ENCODE measurements around the gene MEIS2.

The MEIS2 gene

GRCh38 chr15:36886191-36886590, 214.2 kb downstream of the MEIS2 start:
- DNase-seq, result no peak

DNA sequence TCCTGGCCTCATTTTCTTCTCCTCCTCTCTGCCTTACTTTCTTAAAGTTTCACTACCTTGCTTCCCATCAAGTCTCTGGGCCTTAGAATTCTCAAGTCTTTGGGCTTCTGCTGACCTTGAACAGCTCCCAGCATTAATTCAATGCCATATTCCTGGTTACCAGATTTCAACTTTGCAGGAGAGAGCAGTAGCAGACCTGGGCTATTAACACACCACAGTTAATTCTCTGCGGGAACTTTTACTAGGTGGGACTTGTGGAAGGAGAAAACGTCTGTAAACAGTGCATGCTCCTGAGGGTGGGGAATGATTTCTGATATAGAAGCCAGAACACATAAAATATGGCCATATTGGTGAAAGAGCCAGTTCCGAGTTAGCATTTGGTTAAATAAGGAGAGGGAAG, 214.6 kb downstream of the MEIS2 start:
- DNase-seq, result no peak

DNA sequence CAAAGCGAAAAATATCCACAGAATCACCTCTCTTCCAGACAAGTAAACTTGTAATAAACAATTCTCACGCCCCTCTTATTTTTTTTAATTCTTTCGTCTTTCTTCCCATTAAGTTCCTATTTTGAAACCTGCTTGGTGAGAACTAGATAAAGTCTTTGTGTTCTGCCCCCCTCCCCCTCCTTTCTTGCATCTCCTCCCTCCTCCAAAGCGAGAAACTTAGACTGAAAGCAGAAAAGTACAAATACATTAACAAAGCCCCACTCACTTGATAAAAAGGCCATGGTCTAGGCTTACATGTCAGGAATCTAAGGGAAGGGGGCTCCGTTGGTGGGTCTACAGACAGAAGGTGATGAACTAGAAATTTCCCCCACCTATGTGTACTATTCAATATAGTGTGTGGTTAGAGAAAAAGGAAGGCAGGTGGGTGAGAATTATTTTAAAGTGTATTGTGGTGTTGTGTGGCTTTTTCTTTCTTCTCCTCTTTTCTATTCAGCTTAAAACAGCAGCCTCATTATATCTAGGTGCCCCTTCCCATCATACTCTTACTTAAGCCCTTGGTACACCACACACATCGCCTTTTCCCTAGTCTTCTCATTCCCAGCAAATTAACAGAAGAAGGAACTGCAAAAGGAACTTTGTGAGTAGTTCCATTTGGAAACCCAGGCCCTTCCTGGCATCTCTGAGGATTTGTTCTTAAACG, 215.3 kb downstream of the MEIS2 start:
- DNase-seq, result no peak

- no peak for DNase-seq
These were observed 215.9 kb downstream of the MEIS2 start for GRCh38 chr15:36884518-36884875.

GRCh38 chr15:36883713-36884517, 216.4 kb downstream of the MEIS2 start:
- DNase-seq, result peak; percentile 44

DNA sequence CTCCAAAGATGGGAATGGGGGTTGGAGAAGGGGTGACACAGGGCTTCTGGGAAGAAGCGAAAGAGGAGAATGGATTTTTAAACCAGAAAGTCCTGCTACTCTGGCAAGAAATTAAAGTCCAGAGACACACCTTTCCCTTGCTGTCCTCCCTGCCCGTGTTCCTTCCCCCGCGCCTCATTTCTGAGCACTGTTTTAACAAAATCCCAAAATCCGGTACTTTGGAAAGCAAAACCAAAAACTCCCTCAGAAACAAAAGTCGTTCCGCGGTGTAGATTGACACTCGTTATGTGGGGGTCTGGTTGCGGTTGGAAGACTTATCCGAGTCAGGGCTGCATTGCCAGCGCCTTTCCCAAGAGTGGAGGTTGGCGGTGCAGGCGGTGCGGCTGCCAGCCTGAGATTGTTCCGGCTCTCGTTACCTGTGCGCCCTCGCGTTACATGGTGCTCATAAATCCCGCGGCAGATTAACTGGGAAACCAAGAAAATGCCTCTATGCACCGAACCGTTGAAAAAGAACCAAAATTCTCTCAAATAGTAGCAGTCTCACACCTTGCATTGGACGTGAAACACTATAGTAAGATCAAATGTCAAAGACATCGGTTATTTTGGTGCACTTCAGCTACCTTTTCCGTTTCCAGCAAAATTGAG, 217.7 kb downstream of the MEIS2 start:
- no peak for DNase-seq

GRCh38 chr15:36882056-36882455, 218.3 kb downstream of the MEIS2 start:
- DNase-seq, result no peak

DNA sequence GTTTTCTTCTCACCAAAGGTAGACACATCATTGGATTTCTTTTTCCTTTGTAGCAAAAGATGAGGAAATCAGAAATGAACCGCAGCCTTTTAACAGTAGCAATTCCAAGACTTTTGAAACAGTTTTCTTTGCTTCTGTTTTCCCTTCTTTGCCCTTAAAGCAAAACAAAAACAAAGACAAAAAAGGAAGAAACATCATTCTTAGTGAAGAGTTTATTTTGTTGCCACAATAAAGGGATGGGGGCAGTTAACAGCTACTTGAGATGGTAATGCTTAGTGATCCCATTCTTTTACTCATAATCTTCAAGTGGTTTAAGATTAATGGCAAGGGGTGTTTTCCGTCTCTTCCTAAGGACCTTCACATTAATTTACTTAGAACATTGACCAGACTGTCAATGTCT, 218.8 kb downstream of the MEIS2 start:
- DNase-seq, result no peak

DNA sequence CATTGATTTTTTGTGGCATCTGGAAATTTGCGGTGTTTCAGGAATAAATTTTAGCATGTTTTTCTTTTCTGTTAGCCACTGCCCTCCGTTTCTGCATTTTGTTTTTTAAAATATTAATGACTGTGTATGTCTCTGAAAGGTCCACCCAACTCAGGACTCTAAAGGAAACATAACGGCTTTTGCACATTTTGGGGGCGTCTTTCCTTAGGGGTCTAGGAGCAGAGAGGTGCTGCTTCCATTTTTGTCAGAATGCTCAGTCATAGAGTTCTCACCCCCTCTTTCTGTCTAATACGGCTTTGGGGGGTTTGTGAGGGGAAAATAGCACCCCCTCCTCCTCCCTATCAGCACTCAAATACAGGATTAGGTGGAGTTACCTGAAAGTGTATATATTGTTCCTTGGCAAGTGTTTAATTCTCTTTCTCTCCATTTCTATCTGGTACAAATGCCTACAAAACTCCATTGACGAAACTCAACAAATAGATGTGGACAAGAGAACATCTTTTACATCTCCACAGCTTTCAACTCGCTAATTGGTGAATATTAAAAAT, 219.4 kb downstream of the MEIS2 start:
- DNase-seq, result no peak

DNA sequence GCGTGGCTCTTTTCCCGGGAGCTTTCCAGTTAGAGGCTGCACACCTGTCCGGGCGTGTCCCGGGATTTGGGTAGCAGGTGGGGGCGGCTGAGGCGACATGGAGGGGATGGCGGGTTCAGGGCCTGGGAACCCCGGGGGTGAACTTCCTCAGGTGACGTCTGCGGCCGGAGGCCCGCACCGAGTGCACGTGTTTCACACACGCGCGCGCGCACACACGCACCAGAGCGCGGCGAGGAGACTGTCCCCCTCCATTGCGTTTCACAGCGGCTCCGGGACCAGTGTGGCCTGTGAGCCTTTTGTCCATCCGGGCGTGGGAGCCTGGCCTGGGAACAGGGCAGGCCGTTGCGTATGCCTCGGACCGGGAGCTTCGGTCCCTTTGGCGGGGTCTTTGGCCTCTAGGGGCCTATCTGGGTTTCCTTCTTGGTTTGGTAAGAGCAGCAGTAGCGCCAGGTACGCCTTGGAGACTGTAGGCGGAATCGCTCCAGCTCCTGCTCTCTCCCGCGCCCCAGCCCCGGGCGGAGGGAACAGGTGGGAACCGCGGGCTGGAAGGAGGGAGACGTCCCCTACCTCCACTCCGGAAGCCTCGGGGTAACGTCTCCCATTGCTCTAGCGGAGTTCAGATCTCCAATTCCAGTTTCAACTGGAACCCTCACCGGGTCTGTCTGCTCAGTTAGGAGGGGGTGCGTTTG, 220.0 kb downstream of the MEIS2 start:
- DNase-seq, result no peak

DNA sequence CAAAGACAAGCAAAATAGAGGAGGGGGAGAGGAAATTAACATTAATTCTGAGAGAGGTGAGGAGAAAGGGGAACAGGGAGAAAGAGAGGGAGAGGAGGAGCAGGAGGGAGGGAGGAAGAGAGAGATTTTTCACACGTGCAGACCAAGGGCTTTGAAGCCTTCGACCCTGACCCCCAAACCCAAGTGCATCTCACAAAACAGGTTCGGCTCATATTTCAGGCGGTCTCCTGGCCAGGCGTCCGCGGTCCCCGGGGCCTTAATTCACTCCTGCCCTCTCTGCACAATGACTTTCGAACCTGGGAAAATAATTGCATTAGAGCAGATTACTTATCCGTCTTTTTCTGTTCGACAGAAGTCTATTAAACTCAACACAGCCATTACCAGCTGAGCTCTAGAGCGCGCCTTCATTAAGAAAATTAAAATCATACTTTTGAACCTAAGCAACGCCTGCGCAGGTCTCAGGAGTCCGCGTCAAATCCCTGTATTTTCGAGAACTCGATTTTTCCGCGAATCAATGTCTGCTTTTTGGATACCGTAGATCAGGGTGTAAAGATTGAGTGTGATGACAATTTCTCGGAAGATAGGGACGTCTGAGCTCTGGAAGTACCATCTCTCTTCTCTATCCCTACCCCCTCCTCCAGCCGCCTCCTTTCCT, 220.7 kb downstream of the MEIS2 start:
- DNase-seq, result no peak

- no peak for DNase-seq
These were observed 221.6 kb downstream of the MEIS2 start for GRCh38 chr15:36878684-36879262.

DNA sequence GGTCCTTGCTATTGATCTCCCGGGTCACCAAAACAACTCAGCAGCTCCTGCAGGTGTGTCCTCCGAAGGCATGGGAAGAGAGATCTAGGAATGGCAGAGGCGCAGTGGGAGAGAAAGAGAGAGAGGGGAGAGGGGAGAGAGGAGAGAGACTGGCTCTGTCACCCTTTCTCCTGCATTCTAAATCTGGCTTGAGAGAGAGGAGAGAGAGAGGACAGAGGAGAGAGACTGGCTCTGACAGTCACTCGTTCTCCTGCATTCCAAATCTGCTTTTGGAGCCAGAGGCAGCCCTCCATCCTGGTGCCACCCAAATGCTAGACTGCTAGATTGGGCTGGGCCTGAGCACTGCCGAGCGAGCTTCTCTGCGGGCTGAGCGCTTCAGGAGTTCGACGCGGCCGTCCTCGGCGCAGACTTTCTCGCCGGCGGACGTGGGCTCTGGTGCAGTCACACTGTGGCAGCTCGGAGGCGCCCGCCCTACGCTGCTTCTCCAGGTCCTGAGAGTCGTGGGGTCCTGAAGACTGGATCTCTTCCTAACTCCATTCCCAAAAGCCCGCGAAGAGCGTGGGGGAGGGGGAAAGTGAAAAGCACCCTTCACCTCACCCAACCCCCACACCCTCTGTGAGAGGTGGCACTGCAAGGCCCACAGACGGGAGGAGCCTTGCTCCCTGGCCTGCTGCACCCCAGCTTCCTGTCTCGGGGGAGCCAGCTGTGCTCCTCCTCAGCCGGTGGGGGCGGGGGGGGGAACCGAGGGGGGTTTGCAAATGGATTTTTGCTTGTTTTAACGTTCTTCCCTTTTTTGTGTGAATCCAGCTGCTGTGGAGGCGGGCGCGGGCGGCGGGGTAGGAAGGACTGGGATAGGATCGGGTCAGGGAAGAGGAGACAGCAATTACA, 222.3 kb downstream of the MEIS2 start:
- DNase-seq, result no peak

DNA sequence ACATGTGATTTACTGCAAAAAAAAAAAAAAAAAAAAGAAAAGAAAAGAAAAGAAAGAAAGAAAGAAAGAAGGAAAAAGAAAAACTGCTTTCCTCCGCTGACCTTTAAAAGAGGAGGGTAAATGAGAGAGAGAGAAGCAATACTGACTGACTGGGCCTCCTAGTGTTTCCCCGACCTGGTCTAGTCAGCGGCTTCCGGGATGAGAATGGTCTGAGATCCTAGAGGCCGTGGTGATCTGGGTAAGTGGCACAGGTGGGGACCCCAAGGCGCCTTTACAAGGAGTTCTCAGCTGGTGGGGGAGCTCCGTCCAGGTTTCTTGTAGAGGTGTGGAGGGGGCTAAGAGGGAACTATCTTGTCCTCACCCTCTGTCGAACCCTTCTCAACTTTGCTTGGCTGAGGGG, 223.1 kb downstream of the MEIS2 start:
- DNase-seq, result no peak

DNA sequence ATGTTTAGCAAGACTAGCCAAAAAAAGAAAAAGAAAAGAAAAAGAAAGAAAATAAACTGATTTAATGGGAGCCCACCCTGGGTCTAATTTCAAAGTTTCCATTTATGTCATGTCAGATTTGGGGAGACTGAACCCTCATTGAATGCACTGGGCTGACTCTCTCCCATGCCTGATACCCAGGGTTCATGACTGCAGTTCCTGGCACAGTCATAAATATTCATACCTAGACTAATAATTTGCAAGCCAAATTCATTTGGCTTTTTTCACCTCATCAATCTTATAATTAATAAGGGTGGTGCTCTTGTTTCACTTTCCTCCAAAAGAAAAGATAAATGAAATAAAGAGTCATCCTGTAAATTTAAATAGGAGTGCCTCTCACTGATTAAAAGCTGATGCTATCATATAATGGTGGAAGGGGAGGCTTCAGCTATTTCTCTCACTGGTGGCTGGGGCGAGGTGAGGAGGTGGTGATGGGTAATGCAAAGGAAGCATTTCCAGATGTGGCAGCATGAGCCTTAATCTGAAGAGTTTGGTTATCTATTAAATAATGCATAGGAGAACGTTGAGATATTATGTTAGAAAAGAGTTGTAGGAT, 224.5 kb downstream of the MEIS2 start:
- no peak for DNase-seq

DNA sequence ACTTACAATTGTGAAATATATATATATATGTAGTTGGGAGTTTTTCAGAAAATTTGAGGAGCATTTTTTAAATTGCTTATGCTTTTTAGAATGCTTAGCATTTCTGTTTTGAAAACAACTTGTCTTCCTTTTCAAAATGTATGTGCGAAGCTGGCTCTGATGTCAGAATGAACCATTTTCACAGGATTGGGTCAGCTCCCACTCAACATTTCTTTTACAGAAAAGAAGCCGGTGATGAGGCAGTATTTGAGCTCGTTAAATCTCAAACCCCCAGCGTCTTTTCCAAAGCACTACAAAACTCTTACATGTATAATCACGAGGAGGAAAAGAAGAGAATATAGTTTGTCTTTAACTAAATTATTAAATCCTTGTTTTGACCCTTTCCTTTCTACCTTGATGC, 225.4 kb downstream of the MEIS2 start:
- DNase-seq, result no peak

DNA sequence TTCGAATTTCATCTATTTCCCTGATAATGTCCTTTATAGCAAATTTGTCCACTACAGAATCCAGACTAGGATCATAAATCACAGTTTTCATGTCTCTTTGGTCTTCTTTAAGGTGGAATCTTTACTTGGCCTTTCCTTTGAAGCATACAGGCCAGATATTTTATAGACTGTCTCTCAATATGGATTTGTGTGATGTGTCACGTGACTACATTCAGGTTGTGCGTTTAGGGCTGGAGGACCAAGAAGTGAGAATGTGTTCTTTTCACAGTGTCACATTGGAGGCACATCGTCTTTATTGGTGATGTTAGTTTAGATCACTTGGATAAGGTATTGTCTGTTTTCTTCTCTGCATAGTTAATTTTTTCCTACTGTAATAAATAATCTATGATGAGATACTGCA, 232.9 kb downstream of the MEIS2 start:
- no peak for DNase-seq

DNA sequence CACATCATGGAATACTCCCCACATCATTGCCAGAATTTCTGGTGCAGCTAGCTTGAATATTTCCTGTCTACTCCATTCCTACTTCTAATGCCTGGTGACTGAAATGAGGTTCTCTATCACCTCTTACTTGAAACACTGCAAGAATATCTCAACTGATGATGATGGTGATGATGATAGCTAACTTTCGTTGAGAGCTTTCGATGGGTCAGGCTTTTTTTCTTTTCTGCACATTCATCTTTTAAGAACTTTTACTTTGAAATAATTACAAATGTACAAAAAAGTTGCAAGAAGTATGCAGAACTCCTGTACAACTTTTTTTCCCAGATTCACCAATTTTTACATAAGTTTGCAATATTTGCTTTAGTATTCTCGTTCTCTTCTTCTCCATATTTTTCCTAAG, 233.5 kb downstream of the MEIS2 start:
- no peak for DNase-seq

DNA sequence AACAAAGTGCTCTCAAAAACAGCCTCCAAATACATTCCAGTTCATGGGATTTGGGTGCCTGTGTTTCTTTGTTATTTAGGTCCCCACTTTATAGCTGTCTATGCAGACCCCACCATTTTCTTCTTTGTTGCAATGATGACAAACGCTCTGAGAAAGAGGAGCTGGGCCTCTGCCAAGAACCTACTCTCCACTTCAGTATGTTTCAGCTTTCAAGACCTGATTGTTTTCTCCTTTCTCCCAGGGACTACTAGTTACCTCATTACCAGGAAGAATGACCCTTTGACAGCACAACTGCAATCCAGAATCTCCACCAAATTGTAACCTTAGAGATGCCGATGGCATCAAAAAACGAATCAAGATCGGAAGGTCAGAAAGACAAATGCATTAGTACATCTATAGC, 236.8 kb downstream of the MEIS2 start:
- DNase-seq, result no peak

GRCh38 chr15:36860792-36861191, 239.6 kb downstream of the MEIS2 start:
- no peak for DNase-seq

GRCh38 chr15:36858423-36858822, 241.9 kb downstream of the MEIS2 start:
- DNase-seq, result no peak
